ENCODE measurements around the gene MRGPRX4.

DNA sequence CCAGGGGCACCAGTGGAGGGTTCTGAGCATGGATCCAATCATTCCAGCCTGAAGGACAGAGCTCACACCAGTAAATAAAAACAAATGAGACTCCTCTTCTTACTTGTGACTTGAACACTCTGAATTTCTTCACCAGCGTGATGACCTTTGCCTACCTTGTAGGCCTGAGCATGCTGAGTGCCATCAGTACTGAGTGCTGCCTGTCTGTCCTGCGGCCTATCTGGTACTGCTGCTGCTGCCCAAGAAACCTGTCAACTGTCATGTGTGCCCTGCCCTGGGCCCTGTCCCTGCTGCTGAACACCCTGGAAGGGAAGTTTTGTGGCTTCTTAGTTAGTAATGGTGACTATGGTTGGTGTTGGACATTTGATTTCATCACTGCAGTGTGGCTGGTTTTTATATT is 23.9 kb downstream of the MRGPRX4 start:
- TF ChIP-seq CTCF (conservative IDR thresholded peaks at IDR 0.05; ENCODE audit: low read length) = no peak
- no peak for TF ChIP-seq EZH2phosphoT487 (IDR thresholded peaks at IDR 0.05; ENCODE audit: borderline replicate concordance)
